HUES48 (cell line): Measurements from ENCODE around the gene COL5A1.
"Not testable (repeated sequence)": the region's sequence is repeated elsewhere in the genome, so short reads cannot be mapped to it uniquely, and the experiment has no call there.

ENCODE experiments used
- H3K27ac ChIP-seq: one replicate; pipeline ENCODE4 v1.7.0; 2013; ENCODE audit warnings: low read depth, low read length, inconsistent platforms
- H3K27me3 ChIP-seq: 2 replicates; pipeline ENCODE4 v1.6.1; 2013; ENCODE audit warnings: mild to moderate bottlenecking, low read length; ENCODE audit not compliant: control insufficient read depth, insufficient read depth
- H3K36me3 ChIP-seq: 2 replicates; pipeline ENCODE4 v1.6.1; 2013; ENCODE audit warnings: low read length; ENCODE audit not compliant: control insufficient read depth, insufficient read depth
- H3K4me1 ChIP-seq: 2 replicates; pipeline ENCODE4 v1.6.1; 2013; ENCODE audit warnings: mild to moderate bottlenecking, low read length; ENCODE audit not compliant: control insufficient read depth, insufficient read depth
- H3K4me3 ChIP-seq: 2 replicates; pipeline ENCODE4 v1.5.1; 2013; ENCODE audit warnings: mild to moderate bottlenecking, low read depth, low read length
- H3K9ac ChIP-seq: 2 replicates; pipeline ENCODE4 v1.6.1; 2013; ENCODE audit warnings: mild to moderate bottlenecking, low read depth, low read length, moderate library complexity
- H3K9me3 ChIP-seq: 2 replicates; pipeline ENCODE4 v1.6.1; 2013; ENCODE audit warnings: low read length; ENCODE audit not compliant: control insufficient read depth, insufficient read depth

COL5A1 gene

GRCh38 chr9:134682651-134683364 lies 41.2 kb downstream of the COL5A1 start:
- Histone ChIP-seq H3K27me3 (no peaks in the 10 kb centered on the region), H3K9me3 (no peaks in the 10 kb centered on the region), H3K4me1 (no peaks in the 10 kb centered on the region), H3K4me3 (no peak overlapping the region), H3K36me3 (no peaks in the 10 kb centered on the region), H3K27ac (no peak overlapping the region), H3K9ac (no peak overlapping the region)

- H3K4me3 ChIP-seq, result no peak overlapping the region
- H3K9ac ChIP-seq, result no peak overlapping the region
- H3K36me3 ChIP-seq, result no peaks in the 10 kb centered on the region
- no peaks in the 10 kb centered on the region for H3K9me3 ChIP-seq
- H3K27me3 ChIP-seq, result no peaks in the 10 kb centered on the region
- no peaks in the 10 kb centered on the region for H3K4me1 ChIP-seq
- H3K27ac ChIP-seq, result no peak overlapping the region
Observed at GRCh38 chr9:134683714-134684374, 42.2 kb downstream of the COL5A1 start.

DNA sequence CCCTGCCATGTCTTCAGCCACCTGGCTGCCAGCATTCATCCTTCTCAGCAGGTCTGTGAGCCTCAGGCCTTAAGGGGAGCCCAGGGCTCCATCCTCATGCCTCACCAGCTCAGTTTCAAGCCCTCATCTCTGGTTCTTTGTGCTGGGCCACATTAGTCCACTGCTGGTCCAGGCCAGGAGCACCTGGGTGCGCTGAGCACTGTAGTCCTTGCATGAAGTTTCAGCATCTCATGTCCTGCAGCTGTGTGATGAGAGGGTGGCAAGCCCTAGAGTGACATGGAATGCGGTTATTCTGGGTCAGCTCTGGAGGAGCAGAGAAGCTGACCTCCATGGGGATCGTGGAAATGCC lies 42.7 kb downstream of the COL5A1 start:
- H3K4me1 ChIP-seq, result no peaks in the 10 kb centered on the region
- H3K36me3 ChIP-seq, result no peaks in the 10 kb centered on the region
- no peak overlapping the region for H3K9ac ChIP-seq
- no peaks in the 10 kb centered on the region for H3K27me3 ChIP-seq
- no peaks in the 10 kb centered on the region for H3K9me3 ChIP-seq
- no peak overlapping the region for H3K4me3 ChIP-seq
- H3K27ac ChIP-seq, result no peak overlapping the region

- H3K27ac ChIP-seq, H3K9me3 ChIP-seq, H3K36me3 ChIP-seq, H3K4me1 ChIP-seq, H3K4me3 ChIP-seq, H3K9ac ChIP-seq, H3K27me3 ChIP-seq: not testable (repeated sequence)
Observed at GRCh38 chr9:134684941-134685340, 43.3 kb downstream of the COL5A1 start.

DNA sequence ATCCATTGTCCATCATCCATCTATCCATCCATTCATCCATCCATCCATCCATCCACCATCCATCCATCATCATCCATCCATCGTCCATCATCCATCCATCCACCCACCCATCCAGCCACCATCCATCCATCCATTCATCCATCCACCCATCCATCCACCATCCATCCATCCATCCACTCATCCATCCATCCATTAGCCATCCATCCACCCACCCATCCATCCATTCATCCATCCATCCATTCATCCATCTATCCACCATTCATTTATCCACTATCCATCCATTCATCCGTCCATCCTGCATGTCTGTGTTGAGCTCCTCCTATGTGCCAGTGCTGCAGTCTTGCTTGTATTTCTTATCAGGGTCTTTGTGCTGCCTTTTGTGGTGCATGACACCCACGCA lies 44.2 kb downstream of the COL5A1 start:
- Histone ChIP-seq H3K9me3 (no peaks in the 10 kb centered on the region), H3K27me3 (no peaks in the 10 kb centered on the region), H3K9ac (no peak overlapping the region), H3K27ac (no peak overlapping the region), H3K4me1 (no peaks in the 10 kb centered on the region), H3K36me3 (no peaks in the 10 kb centered on the region), H3K4me3 (no peak overlapping the region)

- Histone ChIP-seq H3K27ac (no peak overlapping the region), H3K9me3 (no peaks in the 10 kb centered on the region), H3K36me3 (no peaks in the 10 kb centered on the region), H3K4me1 (no peaks in the 10 kb centered on the region), H3K27me3 (no peaks in the 10 kb centered on the region), H3K9ac (no peak overlapping the region), H3K4me3 (no peak overlapping the region)
Observed at GRCh38 chr9:134686896-134687295, 45.3 kb downstream of the COL5A1 start.

GRCh38 chr9:134687556-134687955 lies 46.0 kb downstream of the COL5A1 start:
- no peak overlapping the region for H3K4me3 ChIP-seq
- no peak overlapping the region for H3K9ac ChIP-seq
- H3K9me3 ChIP-seq, result no peaks in the 10 kb centered on the region
- no peaks in the 10 kb centered on the region for H3K4me1 ChIP-seq
- H3K36me3 ChIP-seq, result no peaks in the 10 kb centered on the region
- no peaks in the 10 kb centered on the region for H3K27me3 ChIP-seq
- H3K27ac ChIP-seq, result no peak overlapping the region

DNA sequence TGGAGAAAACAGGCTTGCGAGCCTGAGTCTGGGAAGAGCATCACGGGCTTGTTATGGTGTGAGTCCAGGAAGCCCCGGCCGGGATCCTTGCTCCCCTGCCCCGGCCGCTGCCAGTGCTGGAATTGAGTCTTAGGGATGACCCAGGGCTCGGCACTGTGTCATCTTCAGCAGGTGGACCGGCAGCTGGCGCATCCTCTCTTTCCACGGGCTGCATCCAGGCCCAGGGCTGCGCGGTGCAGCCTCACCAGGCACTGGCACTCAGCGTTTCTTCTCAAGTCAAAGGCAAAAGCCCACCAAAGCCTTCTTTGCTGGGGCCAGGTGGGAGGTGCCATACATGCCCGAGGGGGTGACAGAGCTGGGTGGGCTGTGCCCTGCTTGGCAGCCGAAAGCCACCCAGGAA lies 46.6 kb downstream of the COL5A1 start:
- Histone ChIP-seq H3K9ac (no peak overlapping the region), H3K36me3 (no peaks in the 10 kb centered on the region), H3K27me3 (no peaks in the 10 kb centered on the region), H3K4me3 (no peak overlapping the region), H3K27ac (no peak overlapping the region), H3K4me1 (no peaks in the 10 kb centered on the region), H3K9me3 (no peaks in the 10 kb centered on the region)

- Histone ChIP-seq H3K27ac (no peak overlapping the region), H3K9me3 (no peaks in the 10 kb centered on the region), H3K27me3 (no peaks in the 10 kb centered on the region), H3K4me1 (no peaks in the 10 kb centered on the region), H3K4me3 (no peak overlapping the region), H3K36me3 (no peaks in the 10 kb centered on the region), H3K9ac (no peak overlapping the region)
Observed at GRCh38 chr9:134688661-134689320, 47.2 kb downstream of the COL5A1 start.

DNA sequence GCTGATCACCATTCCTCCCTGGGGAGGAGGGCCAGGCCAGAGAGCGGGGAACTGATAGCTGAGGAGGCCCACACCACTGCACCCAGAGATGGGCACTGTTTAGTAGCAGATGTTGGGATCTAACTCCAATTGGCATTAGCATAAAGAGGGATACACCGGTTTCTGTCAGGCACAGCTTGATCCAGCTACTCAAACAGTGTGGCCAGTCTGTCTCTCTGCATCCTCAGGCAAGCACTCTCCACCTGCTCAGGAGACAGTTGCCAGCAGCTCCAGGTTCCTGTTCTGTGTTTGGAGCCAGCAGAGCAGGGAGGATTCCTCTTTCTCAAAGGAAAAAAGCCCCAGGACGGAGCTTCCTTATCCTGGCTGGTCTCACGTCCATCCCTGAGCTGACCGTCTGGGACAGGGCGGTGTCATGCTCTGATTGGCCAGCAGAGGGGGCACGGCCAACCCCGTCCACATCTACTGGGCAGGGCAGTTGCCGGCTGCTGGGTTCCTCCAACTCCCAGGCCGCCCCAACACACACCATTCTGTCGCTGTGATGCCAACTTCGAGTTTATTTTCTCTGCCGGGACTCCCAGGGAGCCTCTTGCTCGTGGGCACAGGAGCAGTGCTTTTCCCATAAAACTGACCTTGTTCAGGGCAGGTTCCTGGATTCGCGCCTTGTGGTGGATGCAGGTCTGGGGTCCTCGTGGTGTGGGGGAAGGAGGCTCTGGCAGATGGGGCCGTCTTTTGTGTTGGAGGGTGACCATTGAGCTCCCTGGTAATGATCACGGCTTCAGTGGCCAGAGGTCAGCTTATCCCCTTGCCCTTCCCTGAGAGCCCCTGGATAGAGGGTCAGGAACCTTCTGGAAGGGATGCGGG lies 47.9 kb downstream of the COL5A1 start:
- H3K36me3 ChIP-seq, result no peaks in the 10 kb centered on the region
- H3K9ac ChIP-seq, result no peak overlapping the region
- H3K27me3 ChIP-seq, result no peaks in the 10 kb centered on the region
- H3K4me1 ChIP-seq, result no peaks in the 10 kb centered on the region
- no peak overlapping the region for H3K4me3 ChIP-seq
- no peaks in the 10 kb centered on the region for H3K9me3 ChIP-seq
- no peak overlapping the region for H3K27ac ChIP-seq
